IMR-90 (cell line): ENCODE data around the gene SOWAHC. TPM values are rescaled to one million over a fixed set of nuclear protein-coding genes. Genes with fewer than 3 reads are reported as not detected.

Experiments used
- ATAC-seq: fragments of 200-7000 bp; cut with Tn5 transposase; 2 replicates; pipeline ENCODE4 v1.9.1; 2020; ENCODE audit warnings: low read depth, mild to moderate bottlenecking, moderate library complexity
- BruUV-seq: library from RNA; stranded (reverse); fragments of 400-500 nt; replicated peaks from 2 replicates; lab custom pipeline; 2021; lab: Mats Ljungman, UMichigan
- CTCF ChIA-PET: fragments of 300-600 bp; formaldehyde crosslinking; extraction: SDS; loops from one replicate; lab custom pipeline; 2021; ENCODE audit warnings: antibody characterized with exemption; lab: Yijun Ruan, JAX
- POLR2A ChIA-PET: fragments of 300-600 bp; sonication (Branson Sonifier 250); formaldehyde crosslinking; loops from one replicate; lab custom pipeline; 2022; ENCODE audit warnings: antibody characterized with exemption; ENCODE audit not compliant: unreplicated experiment; lab: Charles Lee
- DNase-seq: peaks from one replicate; pipeline ENCODE4 v3.0.0; 2013
- H2AFZ ChIP-seq: replicated peaks from 2 replicates; pipeline ENCODE3; 2013; ENCODE audit warnings: low read length, mild to moderate bottlenecking; ENCODE audit not compliant: poor library complexity
- H2AK5ac ChIP-seq: 2 replicates; pipeline ENCODE4 v1.6.1; 2013; ENCODE audit warnings: low read depth, low read length, inconsistent platforms
- H2AK9ac ChIP-seq: replicated peaks from 2 replicates; pipeline ENCODE3; 2013; ENCODE audit warnings: mild to moderate bottlenecking, low read depth, low read length, moderate library complexity; ENCODE audit not compliant: poor library complexity
- H2BK120ac ChIP-seq: 2 replicates; pipeline ENCODE4 v1.6.1; 2013; ENCODE audit warnings: low read depth, low read length, inconsistent platforms
- H2BK15ac ChIP-seq: 3 replicates; pipeline ENCODE4 v1.6.1; 2013; ENCODE audit warnings: low read depth, low read length, inconsistent platforms
- H2BK20ac ChIP-seq: 2 replicates; pipeline ENCODE4 v1.6.1; 2013; ENCODE audit warnings: low read depth, mild to moderate bottlenecking, inconsistent platforms, low read length, moderate library complexity
- H2BK5ac ChIP-seq: 2 replicates; pipeline ENCODE4 v1.6.1; 2013; ENCODE audit warnings: mild to moderate bottlenecking, low read depth, low read length, inconsistent platforms; ENCODE audit not compliant: poor library complexity, severe bottlenecking
- H3K14ac ChIP-seq: replicated peaks from 2 replicates; pipeline ENCODE4 v1.6.1; 2013; ENCODE audit warnings: low read depth, low read length, inconsistent platforms
- H3K18ac ChIP-seq: 2 replicates; pipeline ENCODE4 v1.6.1; 2013; ENCODE audit warnings: low read depth, low read length, control low read depth
- H3K23ac ChIP-seq: 2 replicates; pipeline ENCODE4 v1.6.1; 2013; ENCODE audit warnings: low read depth, low read length, inconsistent platforms
- H3K27ac ChIP-seq: 2 replicates; pipeline ENCODE4 v1.5.1; 2013; ENCODE audit warnings: mild to moderate bottlenecking, control low read depth, low read length; ENCODE audit not compliant: insufficient read depth
- H3K27me3 ChIP-seq: 2 replicates; pipeline ENCODE4 v1.6.1; 2013; ENCODE audit warnings: low read length; ENCODE audit not compliant: control insufficient read depth, insufficient read depth
- H3K36me3 ChIP-seq: 2 replicates; pipeline ENCODE4 v1.6.1; 2013; ENCODE audit warnings: low read length, mixed read lengths; ENCODE audit not compliant: control insufficient read depth, insufficient read depth
- H3K4ac ChIP-seq: 2 replicates; pipeline ENCODE4 v1.6.1; 2013; ENCODE audit warnings: low read depth, low read length, inconsistent platforms
- H3K4me1 ChIP-seq: 2 replicates; pipeline ENCODE4 v1.6.1; 2013; ENCODE audit warnings: low read length, mixed read lengths; ENCODE audit not compliant: control insufficient read depth, insufficient read depth
- H3K4me2 ChIP-seq: 2 replicates; pipeline ENCODE4 v1.6.1; 2013; ENCODE audit warnings: low read depth, mild to moderate bottlenecking, control low read depth, low read length, moderate library complexity
- H3K4me3 ChIP-seq: 2 replicates; pipeline ENCODE4 v1.5.1; 2013; ENCODE audit warnings: low read depth, mild to moderate bottlenecking, control low read depth, low read length, moderate library complexity; ENCODE audit not compliant: insufficient read depth
- H3K56ac ChIP-seq: 2 replicates; pipeline ENCODE4 v1.6.1; 2013; ENCODE audit warnings: low read length, inconsistent platforms; ENCODE audit not compliant: insufficient read depth; ENCODE audit errors: extremely low read depth
- H3K79me1 ChIP-seq, 2 experiments: 2 replicates each; pipeline ENCODE4 v1.6.1; 2013; ENCODE audit warnings: low read length in 2 of 2, inconsistent platforms in 1 of 2, low read depth in 1 of 2
- H3K9ac ChIP-seq: 2 replicates; pipeline ENCODE4 v1.6.1; 2013; ENCODE audit warnings: low read depth, low read length, control low read depth
- H3K9me1 ChIP-seq: 2 replicates; pipeline ENCODE4 v1.6.1; 2013; ENCODE audit warnings: low read length, inconsistent platforms; ENCODE audit not compliant: insufficient read depth
- H3K9me3 ChIP-seq: 2 replicates; pipeline ENCODE4 v1.6.1; 2013; ENCODE audit warnings: low read length; ENCODE audit not compliant: control insufficient read depth, insufficient read depth
- H4K20me1 ChIP-seq: 2 replicates; pipeline ENCODE4 v1.6.1; 2013; ENCODE audit warnings: low read length, inconsistent platforms; ENCODE audit not compliant: insufficient read depth
- H4K5ac ChIP-seq: 2 replicates; pipeline ENCODE4 v1.6.1; 2013; ENCODE audit warnings: mild to moderate bottlenecking, low read depth, low read length, control low read depth
- H4K8ac ChIP-seq, 2 experiments: 2 replicates each; pipeline ENCODE4 v1.6.1; 2013; ENCODE audit warnings: low read depth in 2 of 2, low read length in 2 of 2, control low read depth in 1 of 2, inconsistent platforms in 1 of 2
- H4K91ac ChIP-seq: 2 replicates; pipeline ENCODE4 v1.6.1; 2013; ENCODE audit warnings: low read depth, low read length, inconsistent platforms; ENCODE audit not compliant: insufficient read depth
- BHLHE40 ChIP-seq: fragments of 150-350 bp; IDR thresholded peaks from 2 replicates; pipeline ENCODE4 v1.6.1; 2016; ENCODE audit warnings: mild to moderate bottlenecking, low read depth, low read length
- FOS ChIP-seq: fragments of 150-350 bp; IDR thresholded peaks from 2 replicates; pipeline ENCODE4 v1.6.1; 2016; ENCODE audit warnings: low read depth, low read length
- MAFK ChIP-seq: IDR thresholded peaks from 2 replicates; pipeline ENCODE4 v1.6.1; 2012; ENCODE audit warnings: low read depth, low read length, improper control_type of control experiment
- MAZ ChIP-seq: IDR thresholded peaks from 2 replicates; pipeline ENCODE4 v1.6.1; 2012; ENCODE audit warnings: low read depth, mild to moderate bottlenecking, low read length, improper control_type of control experiment, moderate library complexity, borderline replicate concordance
- NFE2L2 ChIP-seq: fragments of 150-350 bp; IDR thresholded peaks from 2 replicates; pipeline ENCODE4 v1.6.1; 2016; ENCODE audit warnings: low read depth, mild to moderate bottlenecking, low read length
- POLR2A ChIP-seq: IDR thresholded peaks from 2 replicates; pipeline ENCODE4 v1.6.1; 2012; ENCODE audit warnings: mild to moderate bottlenecking, low read depth, low read length
- RCOR1 ChIP-seq: IDR thresholded peaks from 2 replicates; pipeline ENCODE4 v1.6.1; 2012; ENCODE audit warnings: mild to moderate bottlenecking, low read length, improper control_type of control experiment; ENCODE audit not compliant: insufficient replicate concordance
- RFX5 ChIP-seq: IDR thresholded peaks from 2 replicates; pipeline ENCODE4 v1.8.0; 2012; ENCODE audit warnings: low read depth, mild to moderate bottlenecking, low read length, moderate library complexity
- WGBS, 2 experiments: methylation state at CpG; one replicate each; pipeline versions ENCODE4 v1.1.5 to v1.1.7; 2013; ENCODE audit warnings: missing lambda C conversion rate in 2 of 2; ENCODE audit not compliant: insufficient read length in 1 of 2; ENCODE audit errors: extremely low coverage in 2 of 2; 5-methylcytosine and 5-hydroxymethylcytosine counted together
- dilution Hi-C: fragments of 300-500 bp; cut with HindIII; formaldehyde crosslinking; loops from one replicate; pipeline ENCODE4 v1.14.3; 2018; ENCODE audit warnings: low sequenced_read_pairs; ENCODE audit not compliant: unreplicated experiment
- in situ Hi-C: fragments of 300-500 bp; cut with MboI; formaldehyde crosslinking; loops from 3 replicates; pipeline ENCODE4 v1.14.3; 2019; ENCODE audit warnings: low sequenced_read_pairs, inconsistent platforms, mixed read lengths
- intact Hi-C: fragments of 100-400 bp; cut with micrococcal nuclease; formaldehyde crosslinking; loops from 2 replicates; pipeline ENCODE4 v1.10.0; 2022
- polyA plus RNA-seq, 3 experiments: library from polyadenylated mRNA; depleted of rRNA; stranded (reverse); fragments of >200 nt; gene quantifications; 2 replicates each; pipeline ENCODE4 v1.2.3, GENCODE V29; 2012; ENCODE audit warnings: low replicate concordance in 1 of 3
- total RNA-seq: library from RNA; depleted of rRNA; stranded (reverse); fragments of >200 nt; gene quantifications from 2 replicates; pipeline ENCODE4 v1.2.3, GENCODE V29; 2012

SOWAHC gene
- total and polyA plus RNA-seq, 2 of the 4 experiments (the other 2 are of a cell fraction) = 3.2 to 4.8 TPM

DNA sequence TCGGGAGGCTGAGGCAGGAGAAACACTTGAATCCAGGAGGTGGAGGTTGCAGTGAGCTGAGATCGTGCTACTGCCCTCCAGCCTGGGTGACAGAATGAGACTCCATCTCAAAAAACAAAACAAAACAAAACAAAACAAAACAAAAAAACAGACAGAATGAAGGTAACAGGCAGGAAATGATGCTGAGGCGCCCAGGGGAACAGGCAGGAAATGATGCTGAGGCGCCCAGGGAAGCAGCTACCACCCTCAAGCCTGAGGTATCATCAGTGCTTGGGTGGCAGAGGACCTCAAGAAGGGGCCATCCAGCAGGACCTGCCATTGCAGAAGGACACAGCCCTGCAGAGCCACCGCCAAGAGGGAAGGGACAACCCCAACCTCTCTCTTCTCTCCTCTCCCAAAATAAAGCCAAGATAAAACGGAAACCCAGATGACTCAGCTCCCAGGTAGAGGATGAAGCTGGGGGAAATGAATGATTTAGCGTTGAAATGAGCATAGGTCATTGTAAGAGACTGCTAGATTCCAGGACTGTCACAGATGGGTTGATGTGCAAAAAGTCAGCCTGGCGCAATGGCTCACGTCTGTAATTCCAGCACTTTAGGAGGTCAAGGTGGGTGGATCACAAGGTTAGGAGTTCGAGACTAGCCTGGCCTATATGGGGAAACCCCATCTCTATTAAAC, 19.3 kb downstream of the SOWAHC start:
- BruUV-seq = no TSS peak
- Histone ChIP-seq H3K9ac (no peak overlapping the region), H2BK20ac (no peak overlapping the region), H3K23ac (no peak overlapping the region), H4K8ac (no peak overlapping the region), H3K18ac (no peak overlapping the region), H3K9me3 (no peaks in the 10 kb centered on the region), H3K4ac (no peak overlapping the region), H2BK15ac (no peak overlapping the region), H3K56ac (no peak overlapping the region), H3K4me1 (peaks cover 4% of the 10 kb centered on the region; the same call in 1 of the 2 replicates), H3K14ac (no peak overlapping the region), H2BK120ac (no peak overlapping the region), H3K27ac (no peak overlapping the region), H4K5ac (no peak overlapping the region), H3K79me1 (no peaks in the 10 kb centered on the region), H3K4me3 (no peak overlapping the region), H2AK5ac (no peak overlapping the region), H3K9me1 (no peaks in the 10 kb centered on the region), H4K91ac (no peak overlapping the region), H3K36me3 (no peaks in the 10 kb centered on the region), H4K20me1 (no peaks in the 10 kb centered on the region), H3K4me2 (no peak overlapping the region), H2AK9ac (no peak overlapping the region), H3K27me3 (0 out of 2 replicates have a peak, but pooled peaks cover 2% of the 10 kb centered on the region), H2AFZ (no peak overlapping the region), H2BK5ac (no peak overlapping the region)
- 94% methylated on average over 3 of the region's 10 CpGs; no CpG with 5 or more reads in 1 of the 2 experiments for WGBS, 2 experiments
- DNase-seq (no peak), ATAC-seq (no peak)
- POLR2A ChIA-PET = no interaction called here
- TF ChIP-seq RCOR1 (no peak), MAZ (no peak), POLR2A (no peak), NFE2L2 (no peak), BHLHE40 (no peak), FOS (no peak), MAFK (no peak), RFX5 (no peak)
- CTCF ChIA-PET = no interaction called here
- dilution Hi-C loops = no loop called here
- intact Hi-C loops = no loop called here
- in situ Hi-C loops = no loop called here
